PFSK-1 (cell line): Measurements from ENCODE around the gene PTPRM.

Source experiments
- FOXP2 ChIP-seq: optimal IDR thresholded peaks from 2 replicates; pipeline ENCODE3; 2011; ENCODE audit warnings: borderline replicate concordance, control low read depth, inconsistent platforms; ENCODE audit not compliant: insufficient read depth; ENCODE audit errors: extremely low read length, extremely low read depth
- POLR2AphosphoS5 ChIP-seq: IDR thresholded peaks from 2 replicates; pipeline ENCODE4 v1.6.1; 2012; ENCODE audit warnings: low read depth, mild to moderate bottlenecking, control low read depth, low read length, moderate library complexity
- REST ChIP-seq, 2 experiments: IDR thresholded peaks; 2 replicates each; pipeline versions ENCODE4 v1.6.1 to v1.8.0; 2011 to 2012; ENCODE audit warnings: low read depth in 2 of 2, low read length in 2 of 2, control low read depth in 1 of 2, inconsistent platforms in 1 of 2, mild to moderate bottlenecking in 1 of 2, moderate library complexity in 1 of 2; ENCODE audit not compliant: insufficient read depth in 1 of 2
- SIN3A ChIP-seq: IDR thresholded peaks from 2 replicates; pipeline ENCODE4 v1.6.1; 2012; ENCODE audit warnings: mild to moderate bottlenecking, low read length, moderate library complexity, borderline replicate concordance; ENCODE audit not compliant: insufficient read depth
- TAF1 ChIP-seq: IDR thresholded peaks from 2 replicates; pipeline ENCODE4 v1.6.1; 2012; ENCODE audit warnings: low read length, control low read depth, borderline replicate concordance; ENCODE audit not compliant: insufficient read depth

The PTPRM gene

GRCh38 chr18:8362863-8363262, 795.7 kb downstream of the PTPRM start:
- no peak for TF ChIP-seq POLR2AphosphoS5
- TF ChIP-seq FOXP2: no peak
- TF ChIP-seq TAF1: no peak
- no peak for TF ChIP-seq SIN3A
- no peak for TF ChIP-seq REST (IDR thresholded peaks at IDR 0.05; ENCODE audit: insufficient read depth in 1 of 2, low read depth in 2 of 2, low read length in 2 of 2)

GRCh38 chr18:8364385-8364784, 797.3 kb downstream of the PTPRM start:
- TF ChIP-seq POLR2AphosphoS5 (no peak), FOXP2 (no peak), REST (IDR thresholded peaks at IDR 0.05; ENCODE audit: insufficient read depth in 1 of 2, low read depth in 2 of 2, low read length in 2 of 2) (no peak), TAF1 (no peak), SIN3A (no peak)

- no peak for TF ChIP-seq SIN3A
- no peak for TF ChIP-seq TAF1
- TF ChIP-seq REST (IDR thresholded peaks at IDR 0.05; ENCODE audit: insufficient read depth in 1 of 2, low read depth in 2 of 2, low read length in 2 of 2): no peak
- no peak for TF ChIP-seq FOXP2
- TF ChIP-seq POLR2AphosphoS5: no peak
These were observed 797.9 kb downstream of the PTPRM start for GRCh38 chr18:8365006-8365405.

- no peak for TF ChIP-seq SIN3A
- TF ChIP-seq REST (IDR thresholded peaks at IDR 0.05; ENCODE audit: insufficient read depth in 1 of 2, low read depth in 2 of 2, low read length in 2 of 2): no peak
- no peak for TF ChIP-seq POLR2AphosphoS5
- TF ChIP-seq TAF1: no peak
- no peak for TF ChIP-seq FOXP2
These were observed 798.4 kb downstream of the PTPRM start for GRCh38 chr18:8365528-8365927.

GRCh38 chr18:8366070-8366469, 799.0 kb downstream of the PTPRM start:
- TF ChIP-seq POLR2AphosphoS5 (no peak), TAF1 (no peak), REST (IDR thresholded peaks at IDR 0.05; ENCODE audit: insufficient read depth in 1 of 2, low read depth in 2 of 2, low read length in 2 of 2) (no peak), SIN3A (no peak), FOXP2 (no peak)
